ENCODE results near the gene NEDD4L.

The NEDD4L gene

DNA sequence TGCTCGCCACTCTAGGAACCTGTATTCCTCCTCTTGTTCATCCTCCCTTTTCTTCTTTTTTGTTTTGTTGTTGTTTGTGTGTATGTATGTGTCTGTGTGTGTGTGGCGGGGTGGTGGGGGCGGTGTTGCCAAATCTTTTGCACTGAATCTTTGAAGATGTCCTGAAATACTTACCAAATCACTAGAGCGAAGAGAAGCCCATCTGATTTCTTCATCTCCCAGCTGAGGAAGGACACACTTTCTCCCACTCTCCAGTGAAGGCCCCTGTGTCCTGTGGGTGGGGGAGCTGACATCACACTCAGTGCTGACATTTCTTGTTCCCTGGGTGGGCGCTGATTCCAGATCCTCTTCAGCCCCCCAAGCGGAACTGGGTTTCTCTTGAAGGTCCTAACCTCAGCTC, 74.5 kb downstream of the NEDD4L start:
- H3K4me1 Mint-ChIP-seq = peaks cover 1% of the 10 kb centered on the region
- H3K27ac Mint-ChIP-seq = no peak overlapping the region
- no peak for DNase-seq
- H3K4me3 Mint-ChIP-seq = no peak overlapping the region
- H3K36me3 Mint-ChIP-seq = no peaks in the 10 kb centered on the region
- H3K9me3 Mint-ChIP-seq = no peaks in the 10 kb centered on the region
- H3K27me3 Mint-ChIP-seq = peaks cover 23% of the 10 kb centered on the region
- CTCF ChIA-PET = interaction anchor here (1.0 to 2.6 kb wide), 2 partner anchors 17 to 75 kb away, joined by 4 to 10 read pairs; partner anchors contain the start of gene NEDD4L

DNA sequence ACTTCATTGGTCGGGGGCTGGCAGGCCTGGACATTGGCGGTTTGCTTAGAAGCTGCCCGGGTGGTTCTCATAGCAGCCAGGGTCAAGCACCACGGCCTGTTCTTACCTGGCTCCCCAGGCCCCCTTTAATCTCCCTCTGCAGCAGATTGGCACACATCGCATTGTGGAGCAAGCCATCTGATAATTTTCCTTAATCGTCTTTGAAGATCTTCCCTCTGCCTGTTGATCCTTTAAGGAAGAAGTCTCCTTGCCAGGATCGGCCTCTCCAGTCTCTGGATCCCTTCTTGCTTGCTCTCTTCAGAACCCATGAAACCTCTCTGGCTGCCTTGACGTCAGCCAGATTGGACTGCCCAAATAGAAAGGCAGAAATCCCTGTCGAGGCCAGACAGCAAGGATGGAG, 75.8 kb downstream of the NEDD4L start:
- Mint-ChIP-seq H3K27ac (no peak overlapping the region), H3K9me3 (no peaks in the 10 kb centered on the region), H3K4me1 (peaks cover 4% of the 10 kb centered on the region), H3K27me3 (peaks cover 28% of the 10 kb centered on the region), H3K4me3 (no peak overlapping the region), H3K36me3 (no peaks in the 10 kb centered on the region)
- CTCF ChIA-PET = interaction anchor here (2.6 kb wide), 1 partner anchor 77 kb away, joined by 10 read pairs; the partner anchor contains the start of gene NEDD4L
- DNase-seq = no peak

DNA sequence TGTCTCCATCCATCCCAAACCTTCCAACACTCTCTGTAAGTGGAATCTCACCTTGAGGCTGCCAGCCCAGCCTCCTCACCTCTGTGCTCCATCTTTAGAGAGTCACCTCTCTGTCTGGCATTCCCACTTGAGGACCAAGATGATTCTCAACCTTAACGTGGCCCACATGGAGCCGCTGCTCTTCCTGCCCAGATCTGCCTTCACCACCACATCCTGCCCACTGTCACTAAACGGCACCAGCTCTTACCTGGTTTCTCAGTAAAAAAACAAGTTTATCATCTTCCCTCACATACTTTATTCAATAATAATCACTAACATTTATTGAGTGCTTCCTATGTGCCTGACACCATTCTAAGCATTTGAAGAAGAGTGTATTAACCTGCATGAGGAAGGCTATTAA, 80.4 kb downstream of the NEDD4L start:
- H3K27ac Mint-ChIP-seq = no peak overlapping the region
- DNase-seq = no peak
- CTCF ChIA-PET = interaction anchor here (0.8 to 1.4 kb wide), 3 partner anchors 11 to 242 kb away, joined by 3 to 9 read pairs (median 3); partner anchors contain the start of gene NEDD4L
- H3K4me1 Mint-ChIP-seq = peaks cover 8% of the 10 kb centered on the region
- no peaks in the 10 kb centered on the region for H3K36me3 Mint-ChIP-seq
- H3K4me3 Mint-ChIP-seq = no peak overlapping the region
- peaks cover 15% of the 10 kb centered on the region for H3K27me3 Mint-ChIP-seq
- H3K9me3 Mint-ChIP-seq = no peaks in the 10 kb centered on the region

GRCh38 chr18:58125183-58125582, 81.2 kb downstream of the NEDD4L start:
- DNase-seq = no peak
- H3K27ac Mint-ChIP-seq = no peak overlapping the region
- H3K27me3 Mint-ChIP-seq = peaks cover 15% of the 10 kb centered on the region
- peaks cover 8% of the 10 kb centered on the region for H3K4me1 Mint-ChIP-seq
- no peak overlapping the region for H3K4me3 Mint-ChIP-seq
- no peaks in the 10 kb centered on the region for H3K36me3 Mint-ChIP-seq
- no peaks in the 10 kb centered on the region for H3K9me3 Mint-ChIP-seq
- CTCF ChIA-PET = interaction anchor here (0.8 to 1.4 kb wide), 3 partner anchors 10 to 243 kb away, joined by 3 to 9 read pairs (median 3); partner anchors contain the start of gene NEDD4L

GRCh38 chr18:58125756-58126155, 81.7 kb downstream of the NEDD4L start:
- Mint-ChIP-seq H3K4me1 (peaks cover 8% of the 10 kb centered on the region), H3K36me3 (no peaks in the 10 kb centered on the region), H3K9me3 (no peaks in the 10 kb centered on the region), H3K27ac (no peak overlapping the region), H3K27me3 (peaks cover 15% of the 10 kb centered on the region), H3K4me3 (no peak overlapping the region)
- CTCF ChIA-PET = interaction anchor here (1.4 to 1.6 kb wide), 3 partner anchors 10 to 244 kb away, joined by 3 to 7 read pairs (median 4); no protein-coding TSS in a partner anchor
- DNase-seq = no peak

DNA sequence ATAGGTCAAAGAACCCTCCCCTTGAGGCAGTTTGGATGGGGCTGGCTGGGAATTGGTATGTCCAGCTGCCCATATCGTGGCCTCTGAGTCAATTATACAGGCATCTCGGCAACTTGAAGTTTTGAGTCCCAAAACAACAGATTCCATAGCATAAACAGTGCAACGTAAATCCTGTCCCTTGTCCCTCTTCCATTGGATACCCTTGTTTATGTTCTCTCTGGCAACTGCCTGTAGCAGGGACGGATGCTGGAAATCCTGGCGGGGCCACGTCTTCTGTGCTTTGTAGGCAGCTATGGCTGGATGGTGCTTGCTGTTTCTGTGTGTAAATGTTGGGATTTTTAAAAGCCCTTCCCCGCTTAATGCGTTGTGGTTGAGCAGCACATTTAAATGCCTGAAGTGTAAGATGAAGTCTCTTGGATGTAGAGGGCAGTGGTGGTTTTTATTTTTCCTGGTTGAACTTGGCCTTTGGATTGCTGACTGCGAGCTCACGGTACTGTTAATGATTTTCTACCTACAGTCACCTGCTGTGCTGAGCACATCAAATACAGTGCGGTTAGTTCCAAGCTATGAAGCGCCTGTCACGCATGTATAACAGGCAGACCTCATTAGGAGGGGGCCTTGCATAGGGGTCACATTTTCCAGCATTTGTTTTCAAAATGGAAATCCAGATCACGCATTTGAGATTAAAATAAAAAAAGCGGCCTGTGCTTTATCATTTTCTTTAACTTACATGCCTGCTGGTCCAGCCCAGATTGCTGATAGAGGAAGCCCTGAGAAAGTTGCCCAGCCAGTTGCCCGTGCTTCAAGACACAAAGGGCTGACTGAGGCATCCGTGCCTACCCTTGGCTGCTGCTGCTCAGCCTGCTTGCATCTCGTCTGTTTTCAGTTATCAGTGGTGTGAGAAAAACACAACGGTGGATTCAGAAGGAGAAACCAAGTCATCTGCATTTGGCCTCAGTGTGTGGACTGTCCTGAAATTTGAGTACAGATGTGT, 84.7 kb downstream of the NEDD4L start:
- Mint-ChIP-seq H3K27ac (no peak overlapping the region), H3K4me1 (peaks cover 8% of the 10 kb centered on the region), H3K9me3 (no peaks in the 10 kb centered on the region), H3K4me3 (no peak overlapping the region), H3K27me3 (peaks cover 6% of the 10 kb centered on the region), H3K36me3 (no peaks in the 10 kb centered on the region)
- no peak for DNase-seq
- CTCF ChIA-PET = no interaction called here

DNA sequence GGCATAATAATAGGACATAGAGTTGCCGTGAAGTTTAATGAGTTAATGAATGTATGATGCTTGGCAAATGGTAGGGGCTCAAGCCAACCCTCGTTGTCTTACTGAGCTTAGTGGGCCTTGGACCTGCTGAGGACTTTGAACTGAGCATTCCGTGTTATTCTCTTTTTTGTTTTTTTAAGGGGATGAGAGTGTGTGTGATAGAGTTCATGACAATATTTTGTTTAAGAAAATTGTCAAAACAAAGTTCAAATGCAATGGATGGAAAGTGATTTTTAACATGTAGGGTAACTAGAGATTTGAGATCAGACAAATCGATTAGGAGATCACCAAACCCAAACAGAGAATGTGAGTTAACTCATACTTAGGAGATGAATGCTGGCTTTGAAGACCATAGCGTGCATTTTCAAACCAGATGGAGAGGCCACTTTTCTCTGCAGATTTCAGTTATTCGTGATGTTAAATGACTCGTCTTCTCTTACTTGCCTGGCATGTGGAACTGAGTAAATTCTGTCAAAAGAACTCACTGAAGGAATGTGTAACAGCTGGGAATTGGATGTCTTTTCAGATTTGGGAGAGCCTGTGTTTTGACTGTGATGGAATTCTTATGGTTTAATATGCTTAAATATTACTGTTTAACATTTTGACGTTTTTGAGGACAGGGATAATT, 88.7 kb downstream of the NEDD4L start:
- CTCF ChIA-PET = interaction anchor here (1.1 to 1.4 kb wide), 3 partner anchors 11 to 60 kb away, joined by 3 to 4 read pairs (median 3); no protein-coding TSS in a partner anchor
- no peaks in the 10 kb centered on the region for H3K9me3 Mint-ChIP-seq

GRCh38 chr18:58135183-58135641, 91.2 kb downstream of the NEDD4L start:
- H3K27me3 Mint-ChIP-seq = peaks cover 8% of the 10 kb centered on the region
- H3K9me3 Mint-ChIP-seq = no peaks in the 10 kb centered on the region
- no peak overlapping the region for H3K27ac Mint-ChIP-seq
- no peak for DNase-seq
- CTCF ChIA-PET = interaction anchor here (0.7 to 3.0 kb wide), 15 partner anchors 9 to 253 kb away, joined by 3 to 12 read pairs (median 4); partner anchors contain the start of gene NEDD4L
- no peaks in the 10 kb centered on the region for H3K36me3 Mint-ChIP-seq
- peaks cover 11% of the 10 kb centered on the region for H3K4me1 Mint-ChIP-seq
- H3K4me3 Mint-ChIP-seq = no peak overlapping the region

More for the DNA sequence above, 88.7 kb downstream of the NEDD4L start:
- no peaks in the 10 kb centered on the region for H3K36me3 Mint-ChIP-seq
- no peak for DNase-seq
- H3K27me3 Mint-ChIP-seq = peaks cover 4% of the 10 kb centered on the region
- peaks cover 11% of the 10 kb centered on the region for H3K4me1 Mint-ChIP-seq
- H3K4me3 Mint-ChIP-seq = no peak overlapping the region
- H3K27ac Mint-ChIP-seq = no peak overlapping the region

GRCh38 chr18:58135701-58136331, 91.8 kb downstream of the NEDD4L start:
- H3K9me3 Mint-ChIP-seq = no peaks in the 10 kb centered on the region
- H3K27ac Mint-ChIP-seq = no peak overlapping the region
- H3K36me3 Mint-ChIP-seq = no peaks in the 10 kb centered on the region
- CTCF ChIA-PET = interaction anchor here (0.7 to 3.0 kb wide), 19 partner anchors 10 to 254 kb away, joined by 3 to 12 read pairs (median 4); partner anchors contain the start of gene NEDD4L
- H3K4me3 Mint-ChIP-seq = no peak overlapping the region
- peak; percentile 65 for DNase-seq
- H3K27me3 Mint-ChIP-seq = peaks cover 11% of the 10 kb centered on the region
- H3K4me1 Mint-ChIP-seq = peaks cover 11% of the 10 kb centered on the region

DNA sequence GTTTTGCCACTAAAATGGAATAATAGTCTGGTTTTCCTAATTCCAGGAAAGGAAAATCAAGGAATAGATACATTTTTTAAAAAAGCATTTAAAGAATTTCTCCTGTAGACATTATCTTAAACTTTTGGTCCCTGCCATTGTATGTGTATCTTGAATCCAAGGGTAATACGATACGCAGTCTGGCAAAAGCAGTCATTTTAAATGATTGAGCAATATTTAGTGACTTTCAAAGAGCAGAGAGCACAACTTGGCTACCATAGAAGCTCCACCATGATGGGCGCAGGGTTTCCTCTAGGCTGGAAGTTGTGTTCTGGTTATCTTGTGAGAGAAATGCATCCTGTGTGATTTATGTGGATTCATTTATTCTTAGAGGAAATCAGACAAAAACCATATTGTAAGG, 92.9 kb downstream of the NEDD4L start:
- H3K4me1 Mint-ChIP-seq = peaks cover 11% of the 10 kb centered on the region
- CTCF ChIA-PET = interaction anchor here (0.6 to 3.0 kb wide), 6 partner anchors 10 to 255 kb away, joined by 3 to 12 read pairs (median 4); no protein-coding TSS in a partner anchor
- H3K27ac Mint-ChIP-seq = no peak overlapping the region
- no peak for DNase-seq
- H3K36me3 Mint-ChIP-seq = no peaks in the 10 kb centered on the region
- no peaks in the 10 kb centered on the region for H3K9me3 Mint-ChIP-seq
- no peak overlapping the region for H3K4me3 Mint-ChIP-seq
- H3K27me3 Mint-ChIP-seq = peaks cover 11% of the 10 kb centered on the region

- DNase-seq = no peak
- CTCF ChIA-PET = no interaction called here
Observed at GRCh38 chr18:58139459-58140386, 95.7 kb downstream of the NEDD4L start.

DNA sequence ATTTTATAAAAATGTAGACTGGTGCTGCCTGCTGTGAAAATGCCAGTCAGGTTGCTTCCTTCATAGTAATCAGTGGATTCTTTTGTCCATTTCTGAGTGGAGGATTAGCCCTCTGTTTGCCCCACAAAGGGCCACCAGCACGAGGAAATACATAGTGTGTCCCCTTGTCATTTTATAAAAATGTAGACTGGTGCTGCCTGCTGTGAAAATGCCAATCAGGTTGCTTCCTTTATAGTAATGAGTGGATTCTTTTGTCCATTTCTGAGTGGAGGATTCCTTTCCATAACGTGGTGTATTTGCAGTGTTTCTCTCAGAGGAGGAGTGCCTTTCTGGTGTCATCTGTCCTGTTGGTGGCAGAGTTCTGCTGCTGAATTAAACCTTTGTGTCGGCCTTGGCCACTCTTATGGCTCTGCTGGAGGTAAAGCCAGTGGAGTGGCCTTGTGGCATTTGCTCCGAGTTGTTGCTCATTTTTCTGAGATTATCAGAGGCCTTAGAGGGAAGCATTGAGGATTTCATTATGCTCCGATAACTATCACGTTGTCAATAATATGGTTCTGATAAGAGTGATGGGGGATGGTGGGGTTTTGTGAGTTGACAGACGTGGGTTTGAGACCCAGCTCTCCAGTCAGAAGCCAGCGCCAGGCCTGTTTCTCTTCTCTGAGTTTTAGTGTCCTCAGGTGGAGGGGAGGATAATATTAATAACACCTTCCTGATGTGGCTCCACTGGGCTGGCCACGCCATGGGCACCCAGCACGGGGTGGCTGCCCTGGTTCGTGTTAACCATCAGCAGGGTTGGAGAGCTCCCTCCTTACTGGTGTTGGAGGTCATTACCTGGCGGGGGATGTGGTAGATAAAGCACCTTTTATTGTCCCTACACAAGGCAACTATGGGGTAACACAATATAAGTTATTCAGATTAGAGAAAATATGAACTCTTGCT, 96.6 kb downstream of the NEDD4L start:
- H3K9me3 Mint-ChIP-seq = peaks cover 3% of the 10 kb centered on the region
- CTCF ChIA-PET = no interaction called here
- no peaks in the 10 kb centered on the region for H3K36me3 Mint-ChIP-seq
- peaks cover 14% of the 10 kb centered on the region for H3K27me3 Mint-ChIP-seq
- DNase-seq = no peak
- H3K4me1 Mint-ChIP-seq = peaks cover 3% of the 10 kb centered on the region
- H3K27ac Mint-ChIP-seq = no peak overlapping the region
- H3K4me3 Mint-ChIP-seq = no peak overlapping the region

More at GRCh38 chr18:58139459-58140386, 95.7 kb downstream of the NEDD4L start:
- Mint-ChIP-seq H3K4me1 (peaks cover 11% of the 10 kb centered on the region), H3K27ac (no peak overlapping the region), H3K36me3 (no peaks in the 10 kb centered on the region), H3K9me3 (peaks cover 3% of the 10 kb centered on the region), H3K27me3 (peaks cover 14% of the 10 kb centered on the region), H3K4me3 (no peak overlapping the region)

Data from activated naive CD4-positive, alpha-beta T cell treated with anti-CD3 and anti-CD28 coated beads, Interleukin-2, amount 10 ng/mL, durations not matched to agents 7 days and 5 days (primary cell).